ENCODE data around the gene SESN2.

- TF ChIP-seq CTCF (IDR thresholded peaks at IDR 0.05) (no peak), POLR2A (IDR thresholded peaks at IDR 0.05) (no peak)
These were observed 46.0 kb upstream of the SESN2 start for GRCh38 chr1:28213315-28213714.

All from right lobe of liver (tissue), 4 donors.